ENCODE results near the gene C1orf115. TPM values are rescaled to one million over a fixed set of nuclear protein-coding genes. Genes with fewer than 3 reads are reported as not detected.
"Not testable (repeated sequence)": the region's sequence is repeated elsewhere in the genome, so short reads cannot be mapped to it uniquely, and the experiment has no call there.

The C1orf115 gene
- total RNA-seq, 1 donor from 2014 or later, result 9.4 TPM

- no peaks in the 10 kb centered on the region for H3K27me3 ChIP-seq (ENCODE audit: control insufficient read depth in 3 of 3, insufficient read depth in 3 of 3, low read length in 3 of 3)
- H3K9ac ChIP-seq (ENCODE audit: low read depth in 1 of 3, low read length in 3 of 3), result peak overlapping the region in 2 of 3 donors; percentile 54 to 66
- H3K4me1 ChIP-seq (ENCODE audit: control insufficient read depth in 3 of 3, insufficient read depth in 3 of 3, low read length in 3 of 3), result peaks cover 5 to 7% (median 6%) of the 10 kb centered on the region in 3 donors
- H3K4me3 ChIP-seq (ENCODE audit: low read length in 3 of 3), result peak overlapping the region; percentile 48 to 55 (median 54)
- H3K9me3 ChIP-seq (ENCODE audit: control insufficient read depth in 3 of 3, low read length in 3 of 3), result no peaks in the 10 kb centered on the region
- no peaks in the 10 kb centered on the region for H3K36me3 ChIP-seq (ENCODE audit: control insufficient read depth in 3 of 3, insufficient read depth in 3 of 3, low read length in 3 of 3)
- peak overlapping the region; percentile 34 for H3K27ac ChIP-seq (ENCODE audit: low read depth, low read length)
Measured at GRCh38 chr1:220733086-220733601, 43.0 kb downstream of the C1orf115 start.

- H3K27me3 ChIP-seq (ENCODE audit: control insufficient read depth in 3 of 3, insufficient read depth in 3 of 3, low read length in 3 of 3), result no peaks in the 10 kb centered on the region
- no peaks in the 10 kb centered on the region for H3K9me3 ChIP-seq (ENCODE audit: control insufficient read depth in 3 of 3, low read length in 3 of 3)
- H3K4me1 ChIP-seq (ENCODE audit: control insufficient read depth in 3 of 3, insufficient read depth in 3 of 3, low read length in 3 of 3), result peaks cover 5 to 7% (median 6%) of the 10 kb centered on the region in 3 donors
- no peak overlapping the region for H3K9ac ChIP-seq (ENCODE audit: low read depth in 1 of 3, low read length in 3 of 3)
- H3K36me3 ChIP-seq (ENCODE audit: control insufficient read depth in 3 of 3, insufficient read depth in 3 of 3, low read length in 3 of 3), result no peaks in the 10 kb centered on the region
- no peak overlapping the region for H3K4me3 ChIP-seq (ENCODE audit: low read length in 3 of 3)
- H3K27ac ChIP-seq (ENCODE audit: low read depth, low read length), result no peak overlapping the region
Measured at GRCh38 chr1:220734571-220735326, 44.6 kb downstream of the C1orf115 start.

GRCh38 chr1:220736283-220736682, 46.1 kb downstream of the C1orf115 start:
- not testable (repeated sequence) for H3K27ac ChIP-seq (ENCODE audit: low read depth, low read length); H3K9ac ChIP-seq (ENCODE audit: low read depth in 1 of 3, low read length in 3 of 3); H3K4me3 ChIP-seq (ENCODE audit: low read length in 3 of 3); H3K9me3 ChIP-seq (ENCODE audit: control insufficient read depth in 3 of 3, low read length in 3 of 3); H3K27me3 ChIP-seq (ENCODE audit: control insufficient read depth in 3 of 3, insufficient read depth in 3 of 3, low read length in 3 of 3); H3K36me3 ChIP-seq (ENCODE audit: control insufficient read depth in 3 of 3, insufficient read depth in 3 of 3, low read length in 3 of 3); H3K4me1 ChIP-seq (ENCODE audit: control insufficient read depth in 3 of 3, insufficient read depth in 3 of 3, low read length in 3 of 3)

- H3K27me3 ChIP-seq (ENCODE audit: control insufficient read depth in 3 of 3, insufficient read depth in 3 of 3, low read length in 3 of 3), result peaks cover 0 to 2% (median 0%) of the 10 kb centered on the region in 3 donors
- H3K9me3 ChIP-seq (ENCODE audit: control insufficient read depth in 3 of 3, low read length in 3 of 3), result no peaks in the 10 kb centered on the region
- H3K36me3 ChIP-seq (ENCODE audit: control insufficient read depth in 3 of 3, insufficient read depth in 3 of 3, low read length in 3 of 3), result no peaks in the 10 kb centered on the region
- no peaks in the 10 kb centered on the region for H3K4me1 ChIP-seq (ENCODE audit: control insufficient read depth in 3 of 3, insufficient read depth in 3 of 3, low read length in 3 of 3)
- H3K4me3 ChIP-seq (ENCODE audit: low read length in 3 of 3), result no peak overlapping the region
- no peak overlapping the region for H3K27ac ChIP-seq (ENCODE audit: low read depth, low read length)
- H3K9ac ChIP-seq (ENCODE audit: low read depth in 1 of 3, low read length in 3 of 3), result no peak overlapping the region
Measured at GRCh38 chr1:220741349-220741748, 51.2 kb downstream of the C1orf115 start.

GRCh38 chr1:220741825-220742224, 51.7 kb downstream of the C1orf115 start:
- Histone ChIP-seq H3K4me3 (ENCODE audit: low read length in 3 of 3) (no peak overlapping the region), H3K27ac (ENCODE audit: low read depth, low read length) (no peak overlapping the region), H3K36me3 (ENCODE audit: control insufficient read depth in 3 of 3, insufficient read depth in 3 of 3, low read length in 3 of 3) (no peaks in the 10 kb centered on the region), H3K9me3 (ENCODE audit: control insufficient read depth in 3 of 3, low read length in 3 of 3) (no peaks in the 10 kb centered on the region), H3K27me3 (ENCODE audit: control insufficient read depth in 3 of 3, insufficient read depth in 3 of 3, low read length in 3 of 3) (peaks cover 0 to 2% (median 0%) of the 10 kb centered on the region in 3 donors), H3K4me1 (ENCODE audit: control insufficient read depth in 3 of 3, insufficient read depth in 3 of 3, low read length in 3 of 3) (no peaks in the 10 kb centered on the region), H3K9ac (ENCODE audit: low read depth in 1 of 3, low read length in 3 of 3) (no peak overlapping the region)

GRCh38 chr1:220742520-220742919, 52.4 kb downstream of the C1orf115 start:
- no peak overlapping the region for H3K4me3 ChIP-seq (ENCODE audit: low read length in 3 of 3)
- H3K27me3 ChIP-seq (ENCODE audit: control insufficient read depth in 3 of 3, insufficient read depth in 3 of 3, low read length in 3 of 3), result peaks cover 0 to 2% (median 0%) of the 10 kb centered on the region in 3 donors
- no peaks in the 10 kb centered on the region for H3K9me3 ChIP-seq (ENCODE audit: control insufficient read depth in 3 of 3, low read length in 3 of 3)
- H3K27ac ChIP-seq (ENCODE audit: low read depth, low read length), result no peak overlapping the region
- no peaks in the 10 kb centered on the region for H3K36me3 ChIP-seq (ENCODE audit: control insufficient read depth in 3 of 3, insufficient read depth in 3 of 3, low read length in 3 of 3)
- no peak overlapping the region for H3K9ac ChIP-seq (ENCODE audit: low read depth in 1 of 3, low read length in 3 of 3)
- H3K4me1 ChIP-seq (ENCODE audit: control insufficient read depth in 3 of 3, insufficient read depth in 3 of 3, low read length in 3 of 3), result peaks cover 1 to 4% (median 3%) of the 10 kb centered on the region in 3 donors

GRCh38 chr1:220746851-220747250, 56.7 kb downstream of the C1orf115 start:
- Histone ChIP-seq H3K4me1 (ENCODE audit: control insufficient read depth in 3 of 3, insufficient read depth in 3 of 3, low read length in 3 of 3) (peaks cover 28 to 39% (median 32%) of the 10 kb centered on the region in 3 donors), H3K36me3 (ENCODE audit: control insufficient read depth in 3 of 3, insufficient read depth in 3 of 3, low read length in 3 of 3) (no peaks in the 10 kb centered on the region), H3K27me3 (ENCODE audit: control insufficient read depth in 3 of 3, insufficient read depth in 3 of 3, low read length in 3 of 3) (peaks cover 0 to 2% (median 0%) of the 10 kb centered on the region in 3 donors), H3K4me3 (ENCODE audit: low read length in 3 of 3) (no peak overlapping the region), H3K27ac (ENCODE audit: low read depth, low read length) (no peak overlapping the region), H3K9ac (ENCODE audit: low read depth in 1 of 3, low read length in 3 of 3) (no peak overlapping the region), H3K9me3 (ENCODE audit: control insufficient read depth in 3 of 3, low read length in 3 of 3) (no peaks in the 10 kb centered on the region)

GRCh38 chr1:220747437-220748088, 57.4 kb downstream of the C1orf115 start:
- H3K9ac ChIP-seq (ENCODE audit: low read depth in 1 of 3, low read length in 3 of 3), result peak overlapping the region; percentile 92 to 96 (median 95)
- peaks cover 0 to 2% (median 0%) of the 10 kb centered on the region in 3 donors for H3K27me3 ChIP-seq (ENCODE audit: control insufficient read depth in 3 of 3, insufficient read depth in 3 of 3, low read length in 3 of 3)
- H3K4me3 ChIP-seq (ENCODE audit: low read length in 3 of 3), result peak overlapping the region; percentile 88 to 94 (median 92)
- H3K27ac ChIP-seq (ENCODE audit: low read depth, low read length), result peak overlapping the region; percentile 82
- peaks cover 35 to 45% (median 37%) of the 10 kb centered on the region in 3 donors for H3K4me1 ChIP-seq (ENCODE audit: control insufficient read depth in 3 of 3, insufficient read depth in 3 of 3, low read length in 3 of 3)
- no peaks in the 10 kb centered on the region for H3K36me3 ChIP-seq (ENCODE audit: control insufficient read depth in 3 of 3, insufficient read depth in 3 of 3, low read length in 3 of 3)
- no peaks in the 10 kb centered on the region for H3K9me3 ChIP-seq (ENCODE audit: control insufficient read depth in 3 of 3, low read length in 3 of 3)

- H3K4me1 ChIP-seq (ENCODE audit: control insufficient read depth in 3 of 3, insufficient read depth in 3 of 3, low read length in 3 of 3), result peaks cover 35 to 47% (median 39%) of the 10 kb centered on the region in 3 donors
- peaks cover 0 to under 1% (median 0%) of the 10 kb centered on the region in 3 donors for H3K27me3 ChIP-seq (ENCODE audit: control insufficient read depth in 3 of 3, insufficient read depth in 3 of 3, low read length in 3 of 3)
- H3K9ac ChIP-seq (ENCODE audit: low read depth in 1 of 3, low read length in 3 of 3), result peak within 1 kb of the TSS; percentile 92 to 96 (median 95)
- no peaks in the 10 kb centered on the region for H3K9me3 ChIP-seq (ENCODE audit: control insufficient read depth in 3 of 3, low read length in 3 of 3)
- H3K4me3 ChIP-seq (ENCODE audit: low read length in 3 of 3), result peak within 1 kb of the TSS; percentile 88 to 94 (median 92)
- no peaks in the 10 kb centered on the region for H3K36me3 ChIP-seq (ENCODE audit: control insufficient read depth in 3 of 3, insufficient read depth in 3 of 3, low read length in 3 of 3)
- peak within 1 kb of the TSS; percentile 82 for H3K27ac ChIP-seq (ENCODE audit: low read depth, low read length)
Measured at GRCh38 chr1:220748089-220748934, 58.1 kb downstream of the C1orf115 start, which contains the start of gene MTARC2. Gene MTARC2, plus strand, starts transcription at chr1:220748322. Its CDS starts 210 bp downstream, at chr1:220748532.
